Hematopoietic multipotent progenitor cell treated with erythropoietin and hydrocortisone succinate and interleukin-3 and kit ligand, for 4 days (in vitro differentiated cells): Measurements from ENCODE around the gene ZNF81.
"Not testable (repeated sequence)": the region's sequence is repeated elsewhere in the genome, so short reads cannot be mapped to it uniquely, and the experiment has no call there.

ENCODE experiments used
- DNase-seq: peaks from one replicate; pipeline ENCODE4 v3.0.0-alpha.2; 2015

Gene ZNF81

GRCh38 chrX:47836164-47837072 lies at the start of gene ZNF81:
ZNF81 (plus strand) TSS chrX:47836902; CDS start chrX:47846268, 9,366 bp downstream.
- peak; percentile 97 for DNase-seq

GRCh38 chrX:47796433-47796906 lies 40.2 kb upstream of the ZNF81 start:
- peak; percentile 77 for DNase-seq

GRCh38 chrX:47797084-47797483 lies 39.6 kb upstream of the ZNF81 start:
- DNase-seq = no peak

DNA sequence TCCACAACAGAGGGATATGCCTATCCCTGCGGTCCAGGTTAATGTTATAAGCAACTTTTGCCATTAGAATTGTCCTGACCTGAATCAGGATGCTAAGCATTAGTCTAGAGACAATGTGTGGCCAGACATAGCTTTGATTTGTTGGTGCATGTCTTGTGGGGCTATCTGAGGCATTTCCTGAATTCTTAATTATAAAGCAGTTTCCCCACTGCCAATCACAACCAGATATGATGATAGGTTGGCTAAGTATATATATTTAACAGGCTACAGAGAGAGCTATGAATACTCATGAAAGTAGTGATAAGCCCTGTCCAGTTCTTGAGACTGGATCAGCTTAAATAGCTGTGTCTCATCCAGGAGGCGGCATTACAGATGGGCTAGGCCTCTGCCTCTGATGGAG lies 37.8 kb upstream of the ZNF81 start:
- no peak for DNase-seq

GRCh38 chrX:47802589-47802988 lies 34.1 kb upstream of the ZNF81 start:
- no peak for DNase-seq

DNA sequence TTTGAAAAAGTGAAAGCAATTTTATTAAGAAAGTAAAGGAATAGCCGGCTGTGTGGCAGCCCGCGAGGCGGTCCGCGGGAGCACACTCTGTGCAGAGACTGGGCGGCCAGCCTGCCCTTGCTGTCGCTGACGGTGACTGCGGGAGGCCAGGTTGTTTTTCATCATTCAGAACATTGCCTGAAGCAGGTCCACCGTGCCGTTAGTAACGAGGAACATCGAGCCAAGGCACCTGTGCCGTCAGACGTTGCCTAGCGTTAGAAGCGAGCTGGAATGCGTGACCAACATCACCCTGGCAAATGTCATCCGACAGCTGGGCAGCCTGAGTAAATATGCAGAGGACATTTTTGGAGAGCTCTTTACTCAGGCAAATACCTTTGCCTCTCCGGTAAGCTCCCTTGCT lies 33.6 kb upstream of the ZNF81 start:
- not testable (repeated sequence) for DNase-seq

DNA sequence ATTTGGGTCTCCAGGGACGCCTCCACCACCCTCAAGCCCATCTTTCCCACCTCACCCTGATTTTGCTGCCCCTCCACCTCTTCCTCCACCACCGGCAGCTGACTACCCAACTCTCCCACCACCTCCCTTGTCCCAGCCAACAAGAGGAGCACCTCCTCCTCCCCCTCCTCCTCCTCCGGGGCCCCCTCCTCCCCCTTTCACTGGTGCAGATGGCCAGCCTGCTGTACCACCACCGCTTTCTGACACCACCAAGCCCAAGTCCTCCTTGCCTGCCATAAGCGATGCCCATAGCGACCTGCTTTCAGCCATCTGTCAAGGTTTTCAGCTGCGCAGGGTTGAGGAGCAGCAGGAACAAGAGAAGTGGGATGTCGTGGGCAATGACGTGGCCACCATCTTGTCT lies 32.4 kb upstream of the ZNF81 start:
- no peak for DNase-seq

DNA sequence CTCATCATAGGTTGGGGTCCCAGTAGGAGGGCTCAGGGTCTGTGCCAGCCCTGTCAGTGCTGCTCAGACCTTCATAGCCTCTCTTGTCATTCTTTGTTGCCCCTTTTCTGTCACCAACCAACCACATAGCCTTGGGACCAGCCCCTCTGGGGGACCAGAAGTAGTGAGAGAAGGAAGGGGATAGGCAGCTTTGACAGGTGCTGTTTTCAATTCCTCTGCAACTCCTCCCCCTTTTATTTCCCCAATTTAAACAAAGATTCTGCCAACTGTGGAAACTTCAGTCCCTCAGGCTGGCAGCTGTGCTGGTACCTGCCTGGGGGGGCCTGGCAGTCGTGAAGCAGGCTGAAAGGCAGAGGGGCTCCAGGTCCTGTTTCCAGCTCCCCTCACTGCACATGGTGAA lies 30.9 kb upstream of the ZNF81 start:
- not testable (repeated sequence) for DNase-seq

GRCh38 chrX:47806415-47807271 lies 30.1 kb upstream of the ZNF81 start:
- DNase-seq = not testable (repeated sequence)

DNA sequence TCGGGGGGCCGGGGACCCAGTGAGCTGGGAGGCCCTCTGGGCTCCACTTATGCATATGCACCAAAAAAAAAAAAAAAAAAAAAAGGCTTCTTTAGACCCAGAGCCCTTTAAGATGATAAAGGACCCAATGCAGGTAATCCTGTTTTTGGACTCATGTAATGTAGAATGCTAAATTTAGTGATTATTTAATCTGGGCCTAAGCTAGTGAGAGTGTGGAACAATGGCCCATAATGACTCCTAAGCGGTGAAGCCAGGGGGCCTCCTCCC lies 29.5 kb upstream of the ZNF81 start:
- not testable (repeated sequence) for DNase-seq

DNA sequence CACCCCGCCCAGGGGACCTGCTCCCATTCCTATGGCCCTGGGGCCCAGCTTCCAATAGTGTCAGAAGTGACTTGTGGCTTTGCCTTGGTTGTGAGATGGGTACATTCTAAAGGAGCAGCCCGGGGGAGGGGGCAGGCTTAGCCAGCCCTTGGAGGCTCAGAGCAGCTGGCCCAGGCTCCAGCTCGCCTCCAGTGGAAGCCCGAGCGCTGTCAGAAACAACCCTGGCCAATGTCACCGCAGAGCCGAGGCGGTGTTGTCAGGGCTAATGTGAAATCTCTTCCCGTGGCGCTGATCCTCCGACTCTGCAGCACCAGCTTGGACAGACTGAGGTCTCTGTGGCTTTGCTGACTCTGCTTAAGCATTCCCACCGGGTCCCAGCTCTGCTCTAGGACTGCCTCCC lies 29.2 kb upstream of the ZNF81 start:
- no peak for DNase-seq

- DNase-seq = no peak
These were observed 27.6 kb upstream of the ZNF81 start for GRCh38 chrX:47808904-47809788.

DNA sequence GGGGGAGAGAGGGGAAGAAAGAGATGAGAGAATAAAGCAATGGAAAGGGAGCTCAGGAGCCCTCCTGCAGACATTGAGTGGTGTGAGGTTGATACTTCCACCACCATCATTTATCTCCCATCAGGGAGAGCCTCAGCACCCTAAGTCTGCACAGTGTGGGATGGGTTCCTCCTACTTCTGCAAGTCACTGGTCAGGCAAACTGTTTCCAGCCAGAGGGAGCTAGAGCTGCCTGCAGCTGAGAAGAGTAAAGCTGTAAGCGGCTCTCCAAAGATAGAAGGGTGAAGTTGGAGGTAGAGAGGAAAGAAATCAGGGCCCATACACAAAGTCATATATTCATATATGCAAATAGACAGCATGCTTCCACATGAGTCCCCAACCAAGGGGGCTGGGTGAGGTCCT lies 21.9 kb upstream of the ZNF81 start:
- peak; percentile 64 for DNase-seq

GRCh38 chrX:47815901-47816845 lies 20.5 kb upstream of the ZNF81 start:
- DNase-seq = peak; percentile 58

DNA sequence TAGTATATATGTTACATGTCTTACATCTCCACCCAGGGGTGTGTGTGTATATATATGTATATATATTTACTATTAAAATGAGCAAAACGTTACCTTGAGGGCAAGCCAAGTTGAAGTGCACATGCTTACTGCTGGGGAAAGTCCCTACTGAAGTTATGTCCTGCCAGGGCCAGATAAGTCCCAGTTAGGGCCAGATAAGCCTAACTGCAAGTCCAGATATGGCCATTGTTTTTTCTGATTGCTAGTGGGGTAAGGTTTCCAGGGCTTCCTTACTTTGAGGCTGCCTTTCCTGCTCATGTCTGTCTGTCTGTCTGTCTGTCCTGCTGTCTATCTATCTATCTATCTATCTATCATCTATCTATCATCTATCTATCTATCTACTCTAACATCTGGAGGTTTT lies 19.3 kb upstream of the ZNF81 start:
- DNase-seq = peak; percentile 84

DNA sequence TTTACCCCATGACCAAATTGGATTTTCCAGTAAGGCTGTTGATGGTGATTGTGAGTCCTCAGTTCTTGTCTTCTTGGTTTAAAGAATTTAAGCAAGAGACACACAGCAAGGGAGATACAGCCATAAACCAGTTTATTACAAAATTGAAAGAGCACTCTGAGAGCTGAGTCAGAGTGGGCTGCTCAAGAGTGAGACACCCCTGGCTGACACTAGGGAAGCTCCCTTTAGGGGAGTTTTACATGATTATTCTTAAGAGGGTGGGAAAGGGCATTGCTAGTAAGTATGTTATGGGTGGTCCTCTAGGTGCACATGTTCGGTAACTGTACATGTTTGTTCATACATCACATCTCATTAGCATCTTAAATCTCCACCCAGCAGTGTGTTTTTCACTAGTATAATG lies 18.8 kb upstream of the ZNF81 start:
- DNase-seq = no peak

DNA sequence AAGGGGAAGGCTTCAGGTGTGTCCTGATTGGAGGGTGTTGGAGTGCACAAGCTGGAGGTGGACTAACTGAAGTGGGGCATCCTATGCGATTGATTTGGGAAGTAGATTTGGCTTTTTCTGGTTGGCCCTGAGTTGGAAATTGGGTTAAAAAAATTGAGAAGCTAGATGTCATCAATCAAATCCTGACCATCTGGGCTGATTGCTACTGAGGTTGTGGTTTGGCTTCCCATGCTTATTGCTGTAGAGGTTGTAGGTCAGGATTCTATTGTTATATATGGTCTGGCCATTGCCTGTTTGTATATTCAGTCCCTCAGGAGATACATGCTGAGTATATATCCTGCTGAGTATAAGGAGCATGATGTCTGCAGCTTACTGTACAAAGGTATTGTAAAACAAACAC lies 7.7 kb upstream of the ZNF81 start:
- no peak for DNase-seq

DNA sequence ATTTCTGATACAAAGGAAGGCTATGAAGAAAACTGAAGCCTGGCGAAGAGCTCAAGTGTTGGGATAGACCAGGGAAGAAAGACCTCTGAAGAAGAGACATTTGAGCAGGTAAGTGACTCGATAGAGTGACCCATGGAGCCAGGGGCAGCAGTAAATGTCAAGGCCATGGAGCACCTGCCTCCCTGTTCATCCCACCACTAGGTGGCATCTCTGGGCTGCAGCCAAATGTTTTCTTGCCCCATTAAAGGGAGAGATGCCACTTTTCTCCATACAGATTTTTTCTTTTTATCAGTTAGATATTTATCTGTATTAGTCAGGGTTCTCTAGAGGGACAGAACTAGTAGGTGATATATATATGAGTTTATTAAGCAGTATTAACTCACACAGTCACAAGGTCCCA lies 4.9 kb upstream of the ZNF81 start:
- peak; percentile 69 for DNase-seq

GRCh38 chrX:47838361-47838760 lies 1.7 kb downstream of the ZNF81 start:
- no peak for DNase-seq

GRCh38 chrX:47840111-47840510 lies 3.4 kb downstream of the ZNF81 start:
- no peak for DNase-seq

DNA sequence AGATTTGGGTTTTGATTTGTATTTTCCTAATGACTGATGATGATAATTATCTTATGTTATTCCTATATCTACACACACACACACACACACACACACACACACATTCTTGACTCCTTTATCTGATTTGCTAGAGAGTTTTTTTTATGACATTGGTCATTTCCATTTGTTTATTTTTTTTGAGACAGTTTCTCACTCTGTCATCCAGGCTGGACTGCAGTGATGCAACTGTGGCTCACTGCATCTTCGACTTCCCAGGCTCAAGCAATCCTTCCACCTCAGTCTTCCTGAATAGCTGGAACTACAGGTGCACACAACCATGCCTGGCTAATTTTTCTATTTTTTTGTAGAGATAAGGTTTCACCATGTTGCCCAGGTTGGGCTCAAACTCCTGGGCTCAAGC lies 6.7 kb downstream of the ZNF81 start:
- DNase-seq = no peak

DNA sequence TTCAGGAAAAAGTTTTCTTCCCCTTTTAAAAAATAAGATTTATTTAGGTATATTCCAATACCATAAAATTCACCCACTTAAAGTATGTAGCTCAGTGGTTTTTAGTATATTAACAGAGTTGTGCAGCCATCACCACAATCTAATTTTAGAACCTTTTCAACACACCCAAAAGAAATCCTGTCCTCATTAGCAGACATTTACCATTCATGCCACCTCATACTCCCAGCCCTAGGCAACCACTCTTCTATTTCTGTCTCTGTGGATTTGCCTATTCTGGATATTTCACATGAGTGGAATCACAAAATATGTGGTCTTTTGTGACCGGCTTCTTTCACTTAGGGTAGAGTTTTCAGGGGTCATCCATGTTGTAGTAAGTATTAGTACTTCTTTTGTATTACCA lies 7.4 kb downstream of the ZNF81 start:
- DNase-seq = no peak
